Camera-type eye (tissue), 1 donor: Measurements from ENCODE around the gene FBXW8. TPM values are rescaled to one million over a fixed set of nuclear protein-coding genes. Genes with fewer than 3 reads are reported as not detected.

ENCODE experiments used
- total RNA-seq: library from RNA; depleted of rRNA; stranded (reverse); fragments of >200 nt; gene quantifications from one replicate; pipeline ENCODE4 v1.2.3, GENCODE V29; 2014

The FBXW8 gene, protein sequence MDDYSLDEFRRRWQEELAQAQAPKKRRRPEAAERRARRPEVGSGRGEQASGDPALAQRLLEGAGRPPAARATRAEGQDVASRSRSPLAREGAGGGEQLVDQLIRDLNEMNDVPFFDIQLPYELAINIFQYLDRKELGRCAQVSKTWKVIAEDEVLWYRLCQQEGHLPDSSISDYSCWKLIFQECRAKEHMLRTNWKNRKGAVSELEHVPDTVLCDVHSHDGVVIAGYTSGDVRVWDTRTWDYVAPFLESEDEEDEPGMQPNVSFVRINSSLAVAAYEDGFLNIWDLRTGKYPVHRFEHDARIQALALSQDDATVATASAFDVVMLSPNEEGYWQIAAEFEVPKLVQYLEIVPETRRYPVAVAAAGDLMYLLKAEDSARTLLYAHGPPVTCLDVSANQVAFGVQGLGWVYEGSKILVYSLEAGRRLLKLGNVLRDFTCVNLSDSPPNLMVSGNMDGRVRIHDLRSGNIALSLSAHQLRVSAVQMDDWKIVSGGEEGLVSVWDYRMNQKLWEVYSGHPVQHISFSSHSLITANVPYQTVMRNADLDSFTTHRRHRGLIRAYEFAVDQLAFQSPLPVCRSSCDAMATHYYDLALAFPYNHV
- 29.2 TPM for total RNA-seq

GRCh38 chr12:116910645-116911451, at the start of gene FBXW8:
Gene FBXW8, plus strand, starts transcription at chr12:116910950. Its CDS starts 88 bp downstream, at chr12:116911038.

GRCh38 chr12:116881325-116881876, 29.3 kb upstream of the FBXW8 start, which contains the start of gene HRK:
Gene HRK, minus strand, starts transcription at chr12:116881441. Its CDS starts 134 bp downstream, at chr12:116881307.

Other genes with a start within 250 kb of the FBXW8 start
- gene SPRING1, start 172.9 kb upstream of the FBXW8 start, total RNA-seq: 46.3 TPM
- gene RNFT2, start 172.6 kb upstream of the FBXW8 start, total RNA-seq: 23.0 TPM
- 0.60 TPM for gene HRK, start 29.5 kb upstream of the FBXW8 start, total RNA-seq
- gene TESC, start 188.5 kb downstream of the FBXW8 start, total RNA-seq: 7.5 TPM